ENCODE data around the gene DNAI1.
"Not testable (repeated sequence)": the region's sequence is repeated elsewhere in the genome, so short reads cannot be mapped to it uniquely, and the experiment has no call there.

DNAI1 gene

GRCh38 chr9:34451135-34451534 lies 7.5 kb upstream of the DNAI1 start:
- DNase-seq (ENCODE audit: low read depth): no peak

- DNase-seq (ENCODE audit: low read depth): no peak
Observed at GRCh38 chr9:34451545-34451944, 7.1 kb upstream of the DNAI1 start.

- no peak for DNase-seq (ENCODE audit: low read depth)
Observed at GRCh38 chr9:34452568-34452967, 6.0 kb upstream of the DNAI1 start.

GRCh38 chr9:34454571-34455065 lies 4.0 kb upstream of the DNAI1 start:
- peak; percentile 82 for DNase-seq (ENCODE audit: low read depth)

GRCh38 chr9:34456151-34456550 lies 2.5 kb upstream of the DNAI1 start:
- no peak for DNase-seq (ENCODE audit: low read depth)

GRCh38 chr9:34456746-34457145 lies 1.9 kb upstream of the DNAI1 start:
- no peak for DNase-seq (ENCODE audit: low read depth)

- peak; percentile 65 for DNase-seq (ENCODE audit: low read depth)
Observed at GRCh38 chr9:34457266-34458012, 1.2 kb upstream of the DNAI1 start.

GRCh38 chr9:34458959-34459340 lies 345 bp downstream of the DNAI1 start:
- no peak for DNase-seq (ENCODE audit: low read depth)

- no peak for DNase-seq (ENCODE audit: low read depth)
Observed at GRCh38 chr9:34459356-34459755, 751 bp downstream of the DNAI1 start.

- DNase-seq (ENCODE audit: low read depth): no peak
Observed at GRCh38 chr9:34459941-34460340, 1.3 kb downstream of the DNAI1 start.

- DNase-seq (ENCODE audit: low read depth): peak; percentile 20
Observed at GRCh38 chr9:34463098-34463900, 4.7 kb downstream of the DNAI1 start.

- DNase-seq (ENCODE audit: low read depth): no peak
Observed at GRCh38 chr9:34463901-34464232, 5.3 kb downstream of the DNAI1 start.

GRCh38 chr9:34464571-34464970 lies 6.0 kb downstream of the DNAI1 start:
- no peak for DNase-seq (ENCODE audit: low read depth)

GRCh38 chr9:34465468-34465867 lies 6.9 kb downstream of the DNAI1 start:
- DNase-seq (ENCODE audit: low read depth): no peak

GRCh38 chr9:34475097-34475496 lies 16.5 kb downstream of the DNAI1 start:
- DNase-seq (ENCODE audit: low read depth): no peak

- DNase-seq (ENCODE audit: low read depth): no peak
Observed at GRCh38 chr9:34477541-34477940, 18.9 kb downstream of the DNAI1 start.

- no peak for DNase-seq (ENCODE audit: low read depth)
Observed at GRCh38 chr9:34479431-34479866, 20.8 kb downstream of the DNAI1 start.

GRCh38 chr9:34481620-34482019 lies 23.0 kb downstream of the DNAI1 start:
- DNase-seq (ENCODE audit: low read depth): not testable (repeated sequence)

- DNase-seq (ENCODE audit: low read depth): not testable (repeated sequence)
Observed at GRCh38 chr9:34482746-34483145, 24.1 kb downstream of the DNAI1 start.

- DNase-seq (ENCODE audit: low read depth): no peak
Observed at GRCh38 chr9:34484678-34485077, 26.1 kb downstream of the DNAI1 start.

- no peak for DNase-seq (ENCODE audit: low read depth)
Observed at GRCh38 chr9:34485822-34486221, 27.2 kb downstream of the DNAI1 start.

- DNase-seq (ENCODE audit: low read depth): no peak
Observed at GRCh38 chr9:34486572-34486971, 28.0 kb downstream of the DNAI1 start.

GRCh38 chr9:34490360-34490759 lies 31.8 kb downstream of the DNAI1 start:
- DNase-seq (ENCODE audit: low read depth): no peak
